ENCODE measurements around the gene MRPL51. TPM values are rescaled to one million over a fixed set of nuclear protein-coding genes. Genes with fewer than 3 reads are reported as not detected.

MRPL51 gene
- total and polyA plus RNA-seq, 9 of the 15 experiments (the other 6 are each of a cell fraction or from before 2014, with no cell fraction given): 127 to 727 (median 208) TPM

DNA sequence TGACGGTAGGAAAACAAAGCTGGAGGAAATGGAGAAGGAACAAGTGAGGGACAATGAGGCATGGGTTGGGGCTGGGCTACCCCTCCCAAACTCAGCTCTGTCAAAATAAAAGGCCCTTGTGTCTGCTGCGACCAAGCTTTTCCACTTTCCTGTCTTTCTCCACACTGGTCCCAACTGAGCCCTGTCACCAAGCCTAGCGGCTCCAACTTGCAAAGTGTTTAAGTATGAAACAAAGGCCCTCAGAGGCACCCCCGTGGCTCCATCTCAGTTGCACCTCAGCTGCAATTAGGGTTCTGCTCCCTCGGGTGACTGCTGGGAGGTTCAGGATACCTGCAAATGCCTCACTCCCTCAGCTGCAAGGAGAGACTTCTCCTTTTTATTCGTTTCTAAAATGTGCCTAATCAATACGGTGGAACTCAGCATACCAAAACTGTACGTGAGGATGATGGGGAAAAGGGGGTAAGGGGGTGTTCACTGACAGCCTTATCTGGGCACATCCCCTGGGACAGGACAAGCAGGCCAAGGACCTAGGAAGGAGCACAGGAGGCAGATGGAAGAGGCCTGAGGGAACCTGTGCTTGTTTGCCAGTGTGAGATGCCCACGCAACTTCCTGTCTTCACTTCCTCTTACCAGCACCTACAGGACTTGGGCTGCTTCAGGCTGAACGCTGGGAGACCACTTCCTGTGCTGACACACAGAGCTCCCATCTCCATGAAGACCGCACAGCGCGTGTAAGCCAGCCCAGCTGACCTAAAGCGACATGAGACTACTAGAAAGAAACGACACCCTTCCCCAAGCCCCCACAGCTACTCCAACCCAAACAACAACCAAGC, 31.4 kb downstream of the MRPL51 start:
- 56% methylated on average over 8 of the region's 15 CpGs for WGBS (ENCODE audit: insufficient coverage, low coverage, missing lambda C conversion rate)
- Histone ChIP-seq H3K27ac (ENCODE audit: extremely low read depth, low read depth, low read length) (no peak overlapping the region), H3K4me1 (replicated peaks in 1 of 2; ENCODE audit: control insufficient read depth in 2 of 2, insufficient read depth in 2 of 2, low read length in 2 of 2) (no peaks in the 10 kb centered on the region; a peak in 1 of 5 replicates), H3K79me2 (ENCODE audit: control insufficient read depth, insufficient read depth, low read length) (no peaks in the 10 kb centered on the region), H4K20me1 (replicated peaks; ENCODE audit: control insufficient read depth, insufficient read depth, low read length) (no peaks in the 10 kb centered on the region), H3K4me2 (ENCODE audit: insufficient read depth, low read length) (no peak overlapping the region), H3K9ac (ENCODE audit: insufficient read depth in 1 of 2, low read depth in 2 of 2, low read length in 2 of 2) (no peak overlapping the region), H3K36me3 (ENCODE audit: control insufficient read depth, insufficient read depth, low read length) (peaks cover 14% of the 10 kb centered on the region; the same call in 2 of the 3 replicates), H3K4me3 (no peak overlapping the region), H3K27me3 (ENCODE audit: control insufficient read depth in 2 of 2, insufficient read depth in 2 of 2, low read length in 2 of 2) (no peaks in the 10 kb centered on the region), H3K9me3 (replicated peaks; ENCODE audit: control insufficient read depth, insufficient read depth, low read depth, low read length) (no peaks in the 10 kb centered on the region), H3K9me1 (ENCODE audit: control insufficient read depth, insufficient read depth, low read length) (no peaks in the 10 kb centered on the region), H2AFZ (ENCODE audit: low read depth, low read length) (no peak overlapping the region)
- TF ChIP-seq SPI1 (IDR thresholded peaks at IDR 0.05; ENCODE audit: borderline replicate concordance, low read depth, low read length): peak; percentile 54; the same call in 1 of the 2 replicates
- no peak for TF ChIP-seq TBP (optimal IDR thresholded peaks at IDR 0.05; ENCODE audit: low read depth, low read length)
- TF ChIP-seq MYNN (IDR thresholded peaks at IDR 0.05): peak; percentile 88
- no peak for TF ChIP-seq MYNN (CRISPR knock-in tag; IDR thresholded peaks at IDR 0.05)
- CTCF ChIA-PET (ENCODE audit: low intra/inter-chr PET ratio): no interaction called here
- FAIRE-seq (no peak), ATAC-seq (no peak), DNase-seq (ENCODE audit: extremely low read depth in 1 of 4, low spot score in 3 of 4) (no peak)
- POLR2A ChIA-PET: interaction anchor here (0.9 to 2.4 kb wide), 2 partner anchors 9 to 39 kb away, joined by 3 to 12 read pairs; partner anchors contain the start of gene VAMP1
- intact Hi-C loops (cut with micrococcal nuclease) (no loop called here), in situ Hi-C loops (cut with MboI) (loop anchor here (5.0 to 25.0 kb wide), 2 partner anchors 39 to 399 kb away; no protein-coding TSS in a partner anchor)
- no TSS peak for BruUV-seq (replicated peaks)
